Keratinocyte (primary cell): ENCODE measurements around the gene PELI1.
"Not testable (repeated sequence)": the region's sequence is repeated elsewhere in the genome, so short reads cannot be mapped to it uniquely, and the experiment has no call there.

Source experiments
- EZH2 ChIP-seq: IDR thresholded peaks from one replicate; pipeline ENCODE4 v1.6.1; 2012; ENCODE audit warnings: inconsistent platforms, mild to moderate bottlenecking, low read length, moderate library complexity
- TF ChIP-seq, protein P1 (sequence below), 3 experiments: IDR thresholded peaks in 1 of 3; conservative IDR thresholded peaks in 1 of 3; optimal IDR thresholded peaks in 1 of 3; 2 replicates in 2 of 3; 3 replicates in 1 of 3; pipeline versions ENCODE3 to v1.5.1; 2011; ENCODE audit warnings: low read length in 3 of 3, mild to moderate bottlenecking in 3 of 3, moderate library complexity in 2 of 3, control low read depth in 1 of 3, inconsistent platforms in 1 of 3; ENCODE audit not compliant: insufficient read depth in 2 of 3; ENCODE audit errors: extremely low read depth in 1 of 3

DNA sequence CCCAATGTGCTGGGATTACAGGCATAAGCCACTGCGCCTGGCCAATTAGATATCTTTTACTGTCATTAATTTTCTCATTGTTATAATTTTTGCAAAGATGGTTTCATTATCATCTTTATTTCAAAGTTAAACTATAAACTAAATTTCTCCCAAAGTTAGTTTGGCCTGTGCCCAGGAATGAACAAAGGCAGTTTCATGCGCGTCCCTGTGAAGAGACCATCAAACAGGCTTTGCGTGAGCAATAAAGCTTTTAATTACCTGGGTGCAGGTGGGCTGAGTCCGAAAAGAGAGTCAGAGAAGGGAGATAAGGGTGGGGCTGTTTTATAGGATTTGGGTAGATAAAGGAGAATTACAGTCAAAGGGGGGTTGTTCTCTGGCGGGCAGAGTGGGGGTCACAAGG, 69.6 kb downstream of the PELI1 start:
- TF ChIP-seq, protein P1, sequence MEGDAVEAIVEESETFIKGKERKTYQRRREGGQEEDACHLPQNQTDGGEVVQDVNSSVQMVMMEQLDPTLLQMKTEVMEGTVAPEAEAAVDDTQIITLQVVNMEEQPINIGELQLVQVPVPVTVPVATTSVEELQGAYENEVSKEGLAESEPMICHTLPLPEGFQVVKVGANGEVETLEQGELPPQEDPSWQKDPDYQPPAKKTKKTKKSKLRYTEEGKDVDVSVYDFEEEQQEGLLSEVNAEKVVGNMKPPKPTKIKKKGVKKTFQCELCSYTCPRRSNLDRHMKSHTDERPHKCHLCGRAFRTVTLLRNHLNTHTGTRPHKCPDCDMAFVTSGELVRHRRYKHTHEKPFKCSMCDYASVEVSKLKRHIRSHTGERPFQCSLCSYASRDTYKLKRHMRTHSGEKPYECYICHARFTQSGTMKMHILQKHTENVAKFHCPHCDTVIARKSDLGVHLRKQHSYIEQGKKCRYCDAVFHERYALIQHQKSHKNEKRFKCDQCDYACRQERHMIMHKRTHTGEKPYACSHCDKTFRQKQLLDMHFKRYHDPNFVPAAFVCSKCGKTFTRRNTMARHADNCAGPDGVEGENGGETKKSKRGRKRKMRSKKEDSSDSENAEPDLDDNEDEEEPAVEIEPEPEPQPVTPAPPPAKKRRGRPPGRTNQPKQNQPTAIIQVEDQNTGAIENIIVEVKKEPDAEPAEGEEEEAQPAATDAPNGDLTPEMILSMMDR (optimal IDR thresholded peaks at IDR 0.05 in 1 of 3, IDR thresholded peaks at IDR 0.05 in 1 of 3, conservative IDR thresholded peaks at IDR 0.05 in 1 of 3; ENCODE audit: extremely low read depth in 1 of 3, insufficient read depth in 2 of 3, low read length in 3 of 3): not testable (repeated sequence)
- not testable (repeated sequence) for TF ChIP-seq EZH2
